GM10248 (cell line): ENCODE results near the gene MREG.

Source experiments
- CTCF ChIA-PET: fragments of 300-600 bp; sonication (Branson Sonifier 250); formaldehyde crosslinking; extraction: SDS; loops from one replicate; lab custom pipeline; 2021; ENCODE audit warnings: antibody characterized with exemption; lab: Yijun Ruan, JAX
- POLR2A ChIA-PET: fragments of 350-650 bp; sonication (Branson Sonifier 250); formaldehyde crosslinking; extraction: SDS; loops from one replicate; lab custom pipeline; 2020; ENCODE audit warnings: antibody characterized with exemption; lab: Yijun Ruan, JAX
- DNase-seq: peaks from one replicate; pipeline ENCODE4 v3.0.0; 2012; ENCODE audit errors: extremely low spot score
- TF ChIP-seq, protein P1 (sequence below): IDR thresholded peaks from 2 replicates; pipeline ENCODE4 v1.5.1; 2012; ENCODE audit warnings: mild to moderate bottlenecking, low read depth; ENCODE audit errors: extremely low read depth, missing control alignments, control extremely low read depth

Gene MREG

DNA sequence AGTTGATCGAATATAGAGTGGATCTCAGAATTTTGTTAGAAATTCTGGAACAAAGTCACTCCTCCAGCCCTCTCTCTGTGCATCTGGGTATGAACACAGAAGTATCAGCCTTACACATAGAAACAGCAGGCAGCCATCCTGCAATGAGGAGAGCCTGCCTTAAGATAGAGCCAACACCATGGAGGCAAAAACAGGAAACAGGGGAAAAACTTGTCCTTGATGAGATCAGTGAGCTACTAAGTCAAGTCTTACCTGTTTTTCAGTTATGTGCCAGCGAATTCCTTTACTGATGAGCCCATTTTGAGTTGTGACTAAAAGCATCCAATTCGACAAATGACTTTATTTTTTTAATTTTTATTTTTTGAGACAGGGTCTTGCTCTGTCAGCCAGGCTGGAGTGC, 26.6 kb upstream of the MREG start:
- TF ChIP-seq, protein P1, sequence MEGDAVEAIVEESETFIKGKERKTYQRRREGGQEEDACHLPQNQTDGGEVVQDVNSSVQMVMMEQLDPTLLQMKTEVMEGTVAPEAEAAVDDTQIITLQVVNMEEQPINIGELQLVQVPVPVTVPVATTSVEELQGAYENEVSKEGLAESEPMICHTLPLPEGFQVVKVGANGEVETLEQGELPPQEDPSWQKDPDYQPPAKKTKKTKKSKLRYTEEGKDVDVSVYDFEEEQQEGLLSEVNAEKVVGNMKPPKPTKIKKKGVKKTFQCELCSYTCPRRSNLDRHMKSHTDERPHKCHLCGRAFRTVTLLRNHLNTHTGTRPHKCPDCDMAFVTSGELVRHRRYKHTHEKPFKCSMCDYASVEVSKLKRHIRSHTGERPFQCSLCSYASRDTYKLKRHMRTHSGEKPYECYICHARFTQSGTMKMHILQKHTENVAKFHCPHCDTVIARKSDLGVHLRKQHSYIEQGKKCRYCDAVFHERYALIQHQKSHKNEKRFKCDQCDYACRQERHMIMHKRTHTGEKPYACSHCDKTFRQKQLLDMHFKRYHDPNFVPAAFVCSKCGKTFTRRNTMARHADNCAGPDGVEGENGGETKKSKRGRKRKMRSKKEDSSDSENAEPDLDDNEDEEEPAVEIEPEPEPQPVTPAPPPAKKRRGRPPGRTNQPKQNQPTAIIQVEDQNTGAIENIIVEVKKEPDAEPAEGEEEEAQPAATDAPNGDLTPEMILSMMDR: no peak
- CTCF ChIA-PET: interaction anchor here (1.1 to 1.5 kb wide), 4 partner anchors 10 to 20 kb away, joined by 3 to 4 read pairs (median 3); no protein-coding TSS in a partner anchor
- POLR2A ChIA-PET: no interaction called here
- no peak for DNase-seq

DNA sequence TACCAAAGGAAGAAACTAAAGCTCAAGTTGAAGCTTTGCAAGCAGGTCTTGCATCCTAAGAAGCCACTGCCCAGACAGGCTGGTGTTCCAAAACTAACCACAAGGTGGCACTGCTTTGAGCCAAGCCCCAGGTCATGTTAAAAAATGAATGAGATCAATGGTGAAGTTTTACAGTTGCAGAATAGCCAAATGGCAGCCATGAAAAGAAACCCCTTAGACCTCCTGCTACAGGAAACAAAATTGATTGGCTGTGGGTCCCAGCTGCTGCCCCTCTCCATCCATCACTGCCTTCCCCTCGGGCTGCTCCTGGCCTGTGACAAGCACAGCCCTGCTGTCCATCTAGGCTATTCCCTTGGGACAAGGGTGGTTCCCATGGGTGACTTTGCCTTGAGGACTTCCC, 20.7 kb upstream of the MREG start:
- ChIA-PET CTCF (interaction anchor here (0.6 to 10.8 kb wide), 34 partner anchors 10 to 632 kb away, joined by 3 to 193 read pairs (median 5); partner anchors contain the start of genes PECR, TMEM169 and XRCC5), POLR2A (no interaction called here)
- DNase-seq: peak; percentile 71
- TF ChIP-seq, protein P1: peak; percentile 83

DNA sequence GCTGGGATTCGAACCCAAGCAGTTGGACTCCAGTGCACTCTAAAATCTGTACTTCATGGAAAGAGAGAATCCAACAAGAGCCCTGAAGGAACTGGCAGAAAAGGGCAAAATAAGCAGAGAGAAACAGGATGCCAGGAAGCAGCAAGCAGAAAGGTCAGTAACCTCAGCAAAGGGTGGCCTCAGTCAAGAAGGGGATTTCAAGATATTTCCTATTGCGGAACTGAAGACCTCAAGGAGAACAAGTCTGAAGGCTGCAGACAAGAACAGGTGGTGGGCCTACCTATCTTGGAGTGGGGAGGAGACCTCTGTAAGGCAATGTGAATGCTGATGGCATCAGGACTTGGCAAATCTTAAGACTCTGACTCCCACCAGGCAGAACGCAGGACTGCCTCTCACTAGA, 20.1 kb upstream of the MREG start:
- TF ChIP-seq, protein P1: no peak
- CTCF ChIA-PET: interaction anchor here (0.6 to 10.8 kb wide), 37 partner anchors 10 to 633 kb away, joined by 3 to 193 read pairs (median 5); partner anchors contain the start of genes MREG, PECR, TMEM169 and XRCC5
- POLR2A ChIA-PET: no interaction called here
- DNase-seq: peak; percentile 44

DNA sequence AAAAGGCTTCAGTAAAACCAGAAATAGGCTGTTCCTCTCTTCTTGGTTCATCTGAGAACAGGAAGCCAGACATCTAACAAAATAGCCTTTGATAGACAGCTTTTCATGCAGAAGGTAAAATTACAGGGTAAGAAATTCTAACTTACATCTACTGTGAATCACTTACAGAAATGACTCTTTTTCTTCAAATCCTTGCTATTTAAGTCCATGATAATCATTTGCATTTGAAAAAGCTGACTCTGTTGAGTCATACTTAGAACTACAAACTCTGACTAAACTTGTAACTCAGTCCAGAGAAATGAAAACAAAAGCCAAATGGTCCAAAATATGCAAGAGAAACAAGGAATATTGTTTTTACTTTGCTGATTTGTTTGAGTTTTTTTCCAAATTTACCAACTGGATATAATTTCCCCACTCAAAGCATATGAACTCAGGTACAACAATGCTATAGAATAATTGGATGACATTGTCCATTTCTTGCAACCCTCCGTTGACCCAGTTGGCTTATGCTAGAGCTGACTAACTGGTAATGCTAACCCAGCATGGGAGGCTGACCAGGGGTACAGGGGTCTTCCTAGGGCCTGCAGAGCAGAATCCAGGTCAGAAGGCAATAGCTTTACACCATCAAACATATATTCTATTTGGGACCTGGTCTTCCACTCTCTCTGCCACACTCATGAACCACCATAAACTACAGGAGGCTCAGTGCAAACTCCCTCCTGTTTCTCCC, 18.8 kb upstream of the MREG start:
- TF ChIP-seq, protein P1: no peak
- POLR2A ChIA-PET: no interaction called here
- DNase-seq: peak; percentile 56
- CTCF ChIA-PET: interaction anchor here (0.8 to 10.8 kb wide), 12 partner anchors 11 to 110 kb away, joined by 3 to 193 read pairs (median 8); partner anchors contain the start of genes MREG, PECR, TMEM169 and XRCC5

DNA sequence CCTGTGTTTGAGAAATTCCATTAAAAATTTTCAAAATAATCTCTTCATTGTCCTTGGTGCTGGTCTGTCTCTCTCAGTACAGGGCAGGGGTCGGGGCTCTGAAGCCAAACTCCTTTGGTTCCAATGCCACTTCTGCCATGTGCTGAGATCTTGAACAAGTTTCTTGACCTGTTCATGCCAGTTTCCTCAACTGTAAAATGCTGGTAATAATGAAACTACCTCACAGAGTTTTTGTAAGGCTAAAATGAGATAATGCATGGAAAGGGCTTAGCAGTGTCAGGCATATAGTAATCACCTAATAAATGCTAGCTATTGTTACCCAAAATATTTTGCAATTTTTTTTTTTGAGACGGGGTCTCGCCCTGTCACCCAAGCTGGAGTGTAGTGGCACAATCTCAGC, 16.9 kb upstream of the MREG start:
- TF ChIP-seq, protein P1: no peak
- CTCF ChIA-PET: interaction anchor here (1.8 to 10.8 kb wide), 2 partner anchors 10 kb away, joined by 4 to 193 read pairs; no protein-coding TSS in a partner anchor
- POLR2A ChIA-PET: no interaction called here
- no peak for DNase-seq

DNA sequence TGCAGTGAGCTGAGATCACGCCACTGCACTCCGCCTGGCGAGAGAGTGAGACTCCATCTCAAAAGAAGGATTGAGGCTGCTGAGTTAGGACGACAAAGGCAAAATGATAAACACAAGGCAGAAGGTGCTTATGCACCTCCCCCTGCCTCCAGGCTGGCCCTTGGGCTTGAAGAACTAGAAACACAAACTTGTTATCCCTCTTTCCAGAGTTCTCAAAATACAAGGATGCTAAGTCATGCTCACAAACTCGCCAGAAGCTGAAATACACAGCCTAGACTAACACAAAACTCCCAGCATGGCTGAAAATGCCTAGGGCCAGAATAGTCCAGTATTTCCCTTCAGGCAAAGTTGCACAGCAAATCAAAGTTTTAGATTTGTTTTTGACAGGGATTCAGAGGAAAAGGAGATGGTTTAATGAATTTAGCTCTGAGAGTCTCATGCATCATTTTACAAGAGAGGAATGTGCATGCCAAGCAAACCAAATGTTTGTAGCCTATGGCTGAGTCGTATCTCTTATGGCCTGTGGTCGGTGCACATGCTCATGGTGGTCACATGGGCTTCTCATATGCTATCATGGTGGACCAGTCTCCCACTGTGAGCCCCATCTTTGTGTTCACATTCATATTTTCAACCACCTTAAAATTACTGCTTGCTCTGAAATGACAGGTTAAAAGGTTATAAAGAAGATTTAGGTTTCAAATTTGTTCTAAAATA, 16.2 kb upstream of the MREG start:
- TF ChIP-seq, protein P1: no peak
- POLR2A ChIA-PET: no interaction called here
- CTCF ChIA-PET: interaction anchor here (1.8 to 10.8 kb wide), 2 partner anchors 9 to 11 kb away, joined by 4 to 193 read pairs; no protein-coding TSS in a partner anchor
- DNase-seq: no peak
